Smooth muscle cell (in vitro differentiated cells): ENCODE data around the gene C10orf67. TPM values are rescaled to one million over a fixed set of nuclear protein-coding genes. Genes with fewer than 3 reads are reported as not detected.
"Not testable (repeated sequence)": the region's sequence is repeated elsewhere in the genome, so short reads cannot be mapped to it uniquely, and the experiment has no call there.

Experiments used
- DNase-seq: peaks from one replicate; lab custom pipeline; 2025; ENCODE audit not compliant: unreplicated experiment; lab: John Stamatoyannopoulos, UW
- H2AFZ ChIP-seq: fragments of 200-600 bp; sonication (generic); 2 replicates; pipeline ENCODE4 v1.6.0; 2016; ENCODE audit warnings: antibody characterized with exemption, low read depth, mild to moderate bottlenecking
- H3F3A ChIP-seq: fragments of 200-600 bp; sonication (generic); 2 replicates; pipeline ENCODE4 v1.6.0; 2017; ENCODE audit warnings: antibody characterized with exemption, low read depth
- H3K27ac ChIP-seq: fragments of 200-600 bp; sonication (generic); 2 replicates; pipeline ENCODE4 v1.5.1; 2016; ENCODE audit warnings: low read depth, mild to moderate bottlenecking
- H3K27me3 ChIP-seq: fragments of 200-600 bp; sonication (generic); 2 replicates; pipeline ENCODE4 v1.6.1; 2016; ENCODE audit warnings: low read depth, mild to moderate bottlenecking
- H3K36me3 ChIP-seq: fragments of 200-600 bp; sonication (generic); 2 replicates; pipeline ENCODE4 v1.5.1; 2016; ENCODE audit warnings: low read depth
- H3K4me1 ChIP-seq: fragments of 200-600 bp; sonication (generic); 2 replicates; pipeline ENCODE4 v1.5.1; 2016; ENCODE audit warnings: low read depth
- H3K4me2 ChIP-seq: fragments of 200-600 bp; sonication (generic); 2 replicates; pipeline ENCODE4 v1.6.0; 2016; ENCODE audit warnings: mild to moderate bottlenecking
- H3K4me3 ChIP-seq: fragments of 200-600 bp; sonication (generic); 2 replicates; pipeline ENCODE4 v1.5.1; 2016; ENCODE audit warnings: mild to moderate bottlenecking
- H3K79me2 ChIP-seq: fragments of 200-600 bp; sonication (generic); 2 replicates; pipeline ENCODE4 v1.6.0; 2016; ENCODE audit warnings: low read depth, mild to moderate bottlenecking
- H3K9ac ChIP-seq: fragments of 200-600 bp; sonication (generic); 2 replicates; pipeline ENCODE4 v1.6.0; 2016; ENCODE audit warnings: low read depth
- H3K9me3 ChIP-seq: fragments of 200-600 bp; sonication (generic); replicated peaks from 2 replicates; pipeline ENCODE4 v1.5.1; 2016; ENCODE audit warnings: low read depth
- H4K20me1 ChIP-seq: fragments of 200-600 bp; sonication (generic); 2 replicates; pipeline ENCODE4 v1.6.0; 2016; ENCODE audit warnings: low read depth
- CTCF ChIP-seq: fragments of 200-600 bp; sonication (generic); IDR thresholded peaks from 2 replicates; pipeline ENCODE4 v1.5.1; 2017; ENCODE audit warnings: borderline replicate concordance, mild to moderate bottlenecking, antibody characterized with exemption; ENCODE audit not compliant: insufficient read depth, poor library complexity, severe bottlenecking
- WGBS: methylation state at CpG from one replicate; pipeline ENCODE4 v1.1.7; 2016; ENCODE audit warnings: low lambda C conversion rate; 5-methylcytosine and 5-hydroxymethylcytosine counted together
- polyA plus RNA-seq: library from polyadenylated mRNA; unstranded; fragments of >200 nt; fragmentation: Nextera tagmentation; extraction: Ambion mirVana; gene quantifications from 2 replicates; pipeline ENCODE4 v1.2.1, GENCODE V29; 2016
- total RNA-seq: library from RNA; depleted of rRNA; stranded (reverse); fragments of >200 nt; gene quantifications from 2 replicates; pipeline ENCODE4 v1.2.3, GENCODE V29; 2014

The C10orf67 gene
- total and polyA plus RNA-seq, 2 experiments from 2014 or later: not detected

GRCh38 chr10:23241779-23242178 lies 102.8 kb downstream of the C10orf67 start:
- DNase-seq: not testable (repeated sequence)

GRCh38 chr10:23238015-23238414 lies 106.6 kb downstream of the C10orf67 start:
- no peaks in the 10 kb centered on the region for H3K36me3 ChIP-seq
- no peaks in the 10 kb centered on the region for H4K20me1 ChIP-seq
- no peak overlapping the region for H3K4me3 ChIP-seq
- no peak overlapping the region for H3K4me2 ChIP-seq
- H2AFZ ChIP-seq: no peak overlapping the region
- no peak overlapping the region for H3K27ac ChIP-seq
- no peaks in the 10 kb centered on the region for H3K79me2 ChIP-seq
- no peak for DNase-seq
- H3K27me3 ChIP-seq: no peaks in the 10 kb centered on the region
- no peaks in the 10 kb centered on the region for H3K9me3 ChIP-seq
- no peak for TF ChIP-seq CTCF
- H3F3A ChIP-seq: no peaks in the 10 kb centered on the region
- H3K4me1 ChIP-seq: no peaks in the 10 kb centered on the region
- H3K9ac ChIP-seq: no peak overlapping the region
- WGBS: 75% methylated on average over 3 of the region's 3 CpGs

More at GRCh38 chr10:23241779-23242178, 102.8 kb downstream of the C10orf67 start:
- not testable (repeated sequence) for H3K4me1 ChIP-seq, H3K9me3 ChIP-seq, H3K4me2 ChIP-seq, H3K4me3 ChIP-seq, H2AFZ ChIP-seq, H3F3A ChIP-seq, H3K9ac ChIP-seq, H3K27me3 ChIP-seq, H3K79me2 ChIP-seq, H3K36me3 ChIP-seq, H4K20me1 ChIP-seq, H3K27ac ChIP-seq
- 79% methylated on average over 1 of the region's 1 CpG for WGBS

GRCh38 chr10:23230582-23230981 lies 114.0 kb downstream of the C10orf67 start:
- 85% methylated on average over 1 of the region's 1 CpG for WGBS

GRCh38 chr10:23217471-23217870 lies 127.1 kb downstream of the C10orf67 start:
- no peak overlapping the region for H2AFZ ChIP-seq
- H3K36me3 ChIP-seq: no peaks in the 10 kb centered on the region
- peaks cover 47% of the 10 kb centered on the region for H3K27me3 ChIP-seq
- no peak for DNase-seq
- H3K79me2 ChIP-seq: no peaks in the 10 kb centered on the region
- no peak overlapping the region for H3K4me3 ChIP-seq
- H3K9me3 ChIP-seq: no peaks in the 10 kb centered on the region
- H3K27ac ChIP-seq: no peak overlapping the region
- 89% methylated on average over 1 of the region's 1 CpG for WGBS
- no peak overlapping the region for H3K4me2 ChIP-seq
- TF ChIP-seq CTCF: no peak
- no peaks in the 10 kb centered on the region for H4K20me1 ChIP-seq
- H3K9ac ChIP-seq: no peak overlapping the region
- H3K4me1 ChIP-seq: no peaks in the 10 kb centered on the region
- no peaks in the 10 kb centered on the region for H3F3A ChIP-seq

More at GRCh38 chr10:23230582-23230981, 114.0 kb downstream of the C10orf67 start:
- Histone ChIP-seq H3K27ac (no peak overlapping the region), H3K9ac (no peak overlapping the region), H3K79me2 (no peaks in the 10 kb centered on the region), H3K9me3 (no peaks in the 10 kb centered on the region), H3K4me3 (no peak overlapping the region), H2AFZ (no peak overlapping the region), H3F3A (no peaks in the 10 kb centered on the region), H3K4me2 (no peak overlapping the region), H3K27me3 (no peaks in the 10 kb centered on the region), H3K36me3 (no peaks in the 10 kb centered on the region), H4K20me1 (no peaks in the 10 kb centered on the region), H3K4me1 (no peaks in the 10 kb centered on the region)
- TF ChIP-seq CTCF: no peak
- DNase-seq: no peak
